Thyroid gland (tissue), 4 donors: ENCODE results near the gene C11orf58. TPM values are rescaled to one million over a fixed set of nuclear protein-coding genes. Genes with fewer than 3 reads are reported as not detected.

Source experiments
- DNase-seq, 2 donors: peaks; one replicate each; pipeline ENCODE4 v3.0.0-alpha.2; 2019
- H3K27ac ChIP-seq, 3 donors: fragments of 200-600 bp; sonication (generic); 1 replicate in 2 of 3; 2 replicates in 1 of 3; pipeline ENCODE4 v1.5.1; 2016 to 2019; ENCODE audit warnings: mild to moderate bottlenecking in 1 of 3, moderate library complexity in 1 of 3
- H3K27me3 ChIP-seq: fragments of 200-600 bp; sonication (generic); one replicate; pipeline ENCODE4 v1.5.1; 2019
- H3K36me3 ChIP-seq, 2 donors: fragments of 200-600 bp; sonication (generic); one replicate each; pipeline ENCODE4 v1.5.1; 2016 to 2019
- H3K4me1 ChIP-seq, 2 donors: fragments of 200-600 bp; sonication (generic); one replicate each; pipeline ENCODE4 v1.5.1; 2017 to 2019
- H3K4me3 ChIP-seq, 3 donors: fragments of 200-600 bp; sonication (generic); replicated peaks in 1 of 3; 1 replicate in 2 of 3; 2 replicates in 1 of 3; pipeline ENCODE4 v1.5.1; 2016; ENCODE audit warnings: mild to moderate bottlenecking in 1 of 3
- H3K9me3 ChIP-seq: fragments of 200-600 bp; sonication (generic); one replicate; pipeline ENCODE4 v1.5.1; 2017
- CTCF ChIP-seq, 6 experiments: fragments of 200-600 bp in 3 of 6; fragments of 450-650 bp in 3 of 6; sonication (generic) in 3 of 6; IDR thresholded peaks; one replicate each; pipeline ENCODE4 v1.5.1; 2016 to 2019; ENCODE audit warnings: antibody characterized with exemption in 6 of 6, mild to moderate bottlenecking in 2 of 6, inconsistent platforms in 1 of 6, moderate library complexity in 1 of 6
- POLR2A ChIP-seq, 2 donors: fragments of 450-650 bp; IDR thresholded peaks; one replicate each; pipeline ENCODE4 v1.6.1; 2017; ENCODE audit warnings: antibody characterized with exemption in 2 of 2, mild to moderate bottlenecking in 2 of 2, moderate library complexity in 1 of 2
- WGBS, 2 donors: methylation state at CpG; one replicate each; pipeline ENCODE4 v1.1.5; 2017; 5-methylcytosine and 5-hydroxymethylcytosine counted together
- intact Hi-C: fragments of 100-400 bp; cut with DNase I; formaldehyde crosslinking; loops from one replicate; pipeline ENCODE4 v1.15.1; 2023
- total RNA-seq, 4 donors: library from RNA; depleted of rRNA; stranded (reverse); fragments of >200 nt; gene quantifications; one replicate each; pipeline ENCODE4 v1.2.3, GENCODE V29; 2016

Gene C11orf58
- total RNA-seq, 4 donors from 2014 or later = 190 to 280 (median 195) TPM

- Histone ChIP-seq H3K4me3 (no peak overlapping the region), H3K27ac (no peak overlapping the region), H3K4me1 (no peaks in the 10 kb centered on the region), H3K27me3 (no peaks in the 10 kb centered on the region), H3K9me3 (no peaks in the 10 kb centered on the region), H3K36me3 (no peaks in the 10 kb centered on the region)
- intact Hi-C loops = no loop called here
- TF ChIP-seq POLR2A (IDR thresholded peaks at IDR 0.05) = no peak
- TF ChIP-seq CTCF (IDR thresholded peaks at IDR 0.05) = no peak
- no peak for DNase-seq
- 52 to 58% methylated on average over 9 of the region's 9 CpGs for WGBS, 2 donors
These were observed 35.8 kb downstream of the C11orf58 start for GRCh38 chr11:16773981-16774935.

GRCh38 chr11:16774936-16775613 is 36.6 kb downstream of the C11orf58 start:
- DNase-seq = no peak
- no peaks in the 10 kb centered on the region for H3K4me1 ChIP-seq
- no peak overlapping the region for H3K27ac ChIP-seq
- intact Hi-C loops = no loop called here
- TF ChIP-seq CTCF (IDR thresholded peaks at IDR 0.05) (no peak), POLR2A (IDR thresholded peaks at IDR 0.05) (no peak)
- H3K9me3 ChIP-seq = no peaks in the 10 kb centered on the region
- no peak overlapping the region for H3K4me3 ChIP-seq
- H3K27me3 ChIP-seq = no peaks in the 10 kb centered on the region
- no peaks in the 10 kb centered on the region for H3K36me3 ChIP-seq
- WGBS, 2 donors = 93% methylated on average over 11 of the region's 11 CpGs

- intact Hi-C loops = no loop called here
- Histone ChIP-seq H3K4me1 (no peaks in the 10 kb centered on the region), H3K36me3 (no peaks in the 10 kb centered on the region), H3K27me3 (no peaks in the 10 kb centered on the region), H3K9me3 (no peaks in the 10 kb centered on the region), H3K27ac (no peak overlapping the region), H3K4me3 (no peak overlapping the region)
- no peak for DNase-seq
- WGBS, 2 donors = 89 to 93% methylated on average over 16 of the region's 16 CpGs
- TF ChIP-seq CTCF (IDR thresholded peaks at IDR 0.05) = no peak
- TF ChIP-seq POLR2A (IDR thresholded peaks at IDR 0.05) = no peak
These were observed 37.3 kb downstream of the C11orf58 start for GRCh38 chr11:16775614-16776283.

GRCh38 chr11:16776711-16777612 is 38.5 kb downstream of the C11orf58 start:
- TF ChIP-seq POLR2A (IDR thresholded peaks at IDR 0.05) (no peak), CTCF (IDR thresholded peaks at IDR 0.05) (no peak)
- Histone ChIP-seq H3K4me3 (no peak overlapping the region), H3K36me3 (no peaks in the 10 kb centered on the region), H3K27ac (no peak overlapping the region), H3K9me3 (no peaks in the 10 kb centered on the region), H3K27me3 (no peaks in the 10 kb centered on the region), H3K4me1 (peaks cover 5 to 8% of the 10 kb centered on the region in 2 donors)
- WGBS, 2 donors = 79 to 81% methylated on average over 14 of the region's 14 CpGs
- no peak for DNase-seq
- intact Hi-C loops = no loop called here
